ENCODE measurements around the gene MAP3K13.

The MAP3K13 gene

GRCh38 chr3:185320949-185321348 lies 42.0 kb upstream of the MAP3K13 start:
- no peak for TF ChIP-seq CTCF (IDR thresholded peaks at IDR 0.05; ENCODE audit: low read depth, low read length)
- H3K4me3 ChIP-seq (ENCODE audit: low read depth, low read length): no peak overlapping the region
- no peak for DNase-seq (ENCODE audit: low read depth, low spot score)
- in situ Hi-C loops (cut with HindIII; ENCODE audit: low sequenced_read_pairs): no loop called here

DNA sequence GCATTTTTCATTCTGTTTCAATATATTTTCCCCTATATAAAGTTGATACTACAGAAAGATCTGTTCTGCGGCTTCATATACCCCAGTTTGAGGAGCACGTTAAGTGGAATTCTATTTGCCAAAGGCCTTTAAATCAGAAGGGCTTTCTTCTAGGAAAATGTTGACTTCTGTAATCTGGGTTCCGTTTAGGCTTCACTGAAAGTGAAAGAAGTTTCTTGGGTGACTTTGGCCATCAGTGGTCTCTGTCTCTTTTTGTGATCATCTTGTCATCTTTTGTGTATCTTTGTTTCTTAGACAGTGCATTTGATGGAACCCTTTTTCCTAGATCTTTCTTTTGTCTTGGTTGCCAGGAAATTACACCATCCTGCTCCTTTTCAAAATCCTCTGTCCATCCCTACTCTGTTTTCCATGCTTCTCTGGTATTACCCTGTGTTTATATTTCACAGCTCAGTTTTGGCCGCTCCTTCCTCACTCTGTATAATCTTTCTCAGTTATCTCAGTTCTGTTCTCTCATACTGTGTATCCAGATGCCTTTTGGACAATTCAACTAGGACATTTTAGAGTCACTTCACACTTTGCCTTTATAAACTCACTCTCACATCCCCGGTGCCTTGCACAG lies 40.7 kb upstream of the MAP3K13 start:
- no peak for DNase-seq (ENCODE audit: low read depth, low spot score)
- no peak overlapping the region for H3K4me3 ChIP-seq (ENCODE audit: low read depth, low read length)
- no peak for TF ChIP-seq CTCF (IDR thresholded peaks at IDR 0.05; ENCODE audit: low read depth, low read length)
- in situ Hi-C loops (cut with HindIII; ENCODE audit: low sequenced_read_pairs): no loop called here

DNA sequence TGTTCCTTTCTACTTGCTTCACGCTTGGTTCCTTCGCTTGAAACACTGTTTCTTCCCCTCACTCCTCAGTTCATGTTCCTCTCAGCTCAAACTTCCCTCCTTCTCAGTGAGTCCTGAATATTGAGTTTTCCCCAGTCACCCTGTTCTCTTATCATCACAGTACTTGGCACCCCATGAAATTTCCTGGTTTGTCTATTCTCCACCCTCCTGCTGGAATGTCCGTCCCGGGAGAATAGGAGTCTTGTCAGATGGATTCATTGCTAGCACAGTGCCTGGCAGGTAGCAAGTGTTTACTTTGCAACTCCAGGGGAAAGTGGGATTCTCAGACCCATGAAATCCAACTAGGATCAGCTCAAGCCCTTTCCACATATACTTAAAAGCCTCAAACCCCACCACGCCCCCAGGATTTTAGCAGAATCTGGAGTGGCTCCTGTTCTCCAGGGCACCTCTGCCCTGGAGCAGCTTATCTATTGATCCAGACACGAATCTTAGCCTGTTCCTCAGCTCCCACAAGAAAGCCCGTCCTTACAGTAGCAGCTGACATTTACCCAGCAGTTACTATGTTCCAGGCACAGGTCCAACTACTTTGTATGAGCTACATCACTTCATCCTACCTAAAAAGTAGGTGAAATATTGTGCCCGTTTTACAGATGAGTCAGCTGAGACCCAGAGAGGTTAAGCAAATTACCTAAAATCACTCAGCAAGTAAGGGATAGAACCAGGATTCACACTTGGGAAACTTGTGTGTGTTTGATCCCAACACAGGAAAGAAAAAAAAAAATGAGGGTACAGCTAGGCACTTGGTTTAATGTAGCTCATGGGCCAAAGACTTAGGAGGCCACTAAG lies 36.8 kb upstream of the MAP3K13 start:
- no peak for DNase-seq (ENCODE audit: low read depth, low spot score)
- H3K4me3 ChIP-seq (ENCODE audit: low read depth, low read length): no peak overlapping the region
- in situ Hi-C loops (cut with HindIII; ENCODE audit: low sequenced_read_pairs): no loop called here
- no peak for TF ChIP-seq CTCF (IDR thresholded peaks at IDR 0.05; ENCODE audit: low read depth, low read length)

- in situ Hi-C loops (cut with HindIII; ENCODE audit: low sequenced_read_pairs): no loop called here
- no peak for TF ChIP-seq CTCF (IDR thresholded peaks at IDR 0.05; ENCODE audit: low read depth, low read length)
- no peak for DNase-seq (ENCODE audit: low read depth, low spot score)
- no peak overlapping the region for H3K4me3 ChIP-seq (ENCODE audit: low read depth, low read length)
Measured at GRCh38 chr3:185327062-185327461, 35.9 kb upstream of the MAP3K13 start.

DNA sequence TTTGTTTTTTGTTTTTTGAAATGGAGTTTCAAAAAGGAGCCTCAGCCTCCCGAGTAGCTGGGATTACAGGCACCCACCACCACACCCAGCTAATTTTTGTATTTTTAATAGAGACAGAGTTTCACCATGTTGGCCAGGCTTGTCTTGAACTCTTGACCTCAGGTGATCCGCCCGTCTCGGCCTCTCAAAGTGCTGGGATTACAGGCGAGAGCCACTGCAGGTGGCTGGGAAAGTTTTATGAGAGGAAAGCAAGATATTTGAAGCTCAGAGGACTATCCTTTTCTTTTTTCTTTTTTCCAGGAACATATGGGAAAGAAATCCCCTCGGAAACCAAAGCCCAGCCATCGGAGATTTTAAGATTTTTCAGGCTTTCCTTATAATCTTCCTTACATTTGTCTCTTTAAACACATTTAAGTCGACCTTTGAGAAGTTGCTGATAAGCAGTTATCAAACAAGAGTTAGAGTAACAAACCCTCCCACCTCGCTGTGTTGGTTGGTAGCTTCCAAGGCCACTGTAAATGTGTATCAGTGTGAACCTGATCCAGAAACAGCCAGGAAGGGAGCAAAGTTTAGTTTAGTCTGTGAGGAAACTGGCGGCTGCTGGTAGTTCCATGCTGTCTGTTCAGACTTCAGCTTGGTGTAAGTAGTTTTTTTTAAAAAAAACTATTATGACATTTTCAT lies 34.5 kb upstream of the MAP3K13 start:
- TF ChIP-seq CTCF (IDR thresholded peaks at IDR 0.05; ENCODE audit: low read depth, low read length): no peak
- in situ Hi-C loops (cut with HindIII; ENCODE audit: low sequenced_read_pairs): no loop called here
- H3K4me3 ChIP-seq (ENCODE audit: low read depth, low read length): no peak overlapping the region
- DNase-seq (ENCODE audit: low read depth, low spot score): no peak

- DNase-seq (ENCODE audit: low read depth, low spot score): no peak
- TF ChIP-seq CTCF (IDR thresholded peaks at IDR 0.05; ENCODE audit: low read depth, low read length): no peak
- H3K4me3 ChIP-seq (ENCODE audit: low read depth, low read length): no peak overlapping the region
- in situ Hi-C loops (cut with HindIII; ENCODE audit: low sequenced_read_pairs): no loop called here
Measured at GRCh38 chr3:185330238-185330637, 32.7 kb upstream of the MAP3K13 start.

Data from astrocyte of the spinal cord (primary cell).